ENCODE results near the gene AXIN1.

The AXIN1 gene

DNA sequence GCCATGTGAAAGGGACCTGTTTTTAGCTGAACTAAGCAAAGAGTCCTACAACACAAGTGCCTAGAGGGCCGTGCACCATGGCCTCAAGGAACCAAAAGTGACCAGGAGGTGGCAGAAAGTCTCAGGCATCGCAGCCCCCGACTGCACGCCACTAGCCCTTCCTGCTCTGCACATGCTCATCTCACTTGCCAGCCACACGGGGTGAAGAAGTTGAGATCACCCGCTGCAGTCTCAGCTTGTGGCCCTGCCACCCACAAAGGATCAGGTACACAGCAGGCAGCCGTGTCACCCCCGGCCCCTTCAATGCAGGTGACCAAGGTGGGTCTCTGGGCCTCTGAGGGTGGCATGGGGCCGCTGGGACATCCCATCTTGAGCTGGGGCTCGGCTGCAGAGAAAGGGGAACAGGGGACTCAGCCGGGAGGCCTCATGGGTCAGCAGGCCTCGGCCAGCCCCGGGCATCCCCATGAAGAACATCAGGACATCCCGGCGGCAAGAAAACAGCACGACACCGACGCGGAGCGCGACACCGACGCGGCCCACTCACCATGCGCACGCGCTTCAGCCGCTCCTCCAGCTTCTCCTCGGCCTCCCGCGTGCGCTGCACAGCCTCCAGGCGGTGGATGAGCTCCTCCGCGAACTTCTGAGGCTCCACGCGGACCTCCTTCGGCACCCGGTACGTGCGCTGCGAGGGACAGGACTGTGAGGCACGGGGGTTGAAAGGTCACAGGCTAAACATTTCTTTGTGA lies 48.6 kb downstream of the AXIN1 start:
- Histone ChIP-seq H3K4me1 (peaks cover 0 to 17% (median 15%) of the 10 kb centered on the region in 10 experiments; a peak in 15 of 20 replicates), H3K27me3 (no peaks in the 10 kb centered on the region), H3K27ac (no peak overlapping the region), H3K4me3 (no peak overlapping the region), H3K9ac (no peak overlapping the region), H3K9me3 (replicated peaks in 1 of 11) (no peaks in the 10 kb centered on the region), H3K4me2 (no peak overlapping the region), H3K36me3 (peaks cover 69 to 96% (median 89%) of the 10 kb centered on the region in 11 experiments), H4K20me1 (peaks cover 3 to 93% (median 56%) of the 10 kb centered on the region in 11 experiments; a peak in 20 of 22 replicates)
- TF ChIP-seq Cebpa-rat (IDR thresholded peaks at IDR 0.05), result no peak

DNA sequence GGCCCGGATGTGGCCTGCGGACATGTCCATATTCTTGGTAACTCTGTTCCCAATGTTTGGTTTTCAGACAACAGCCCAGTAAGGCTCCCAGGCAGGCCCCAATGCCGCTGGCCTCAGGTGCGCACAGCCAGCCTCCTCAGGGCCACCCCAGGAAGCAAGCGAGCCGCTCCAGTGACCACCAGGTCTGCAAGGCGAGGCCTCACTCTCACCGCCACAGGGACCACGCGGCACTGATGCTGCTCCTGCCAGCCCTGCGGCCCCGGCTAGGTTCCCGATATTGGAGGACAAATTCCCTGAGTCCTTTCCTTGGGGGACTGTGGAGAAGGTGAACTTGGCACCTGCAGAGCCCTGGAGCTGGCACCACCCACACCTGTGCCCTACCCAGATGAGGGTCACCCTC lies 50.6 kb downstream of the AXIN1 start:
- H3K27me3 ChIP-seq, result no peaks in the 10 kb centered on the region
- no peak overlapping the region for H3K4me2 ChIP-seq
- H3K27ac ChIP-seq, result no peak overlapping the region
- H3K4me3 ChIP-seq, result no peak overlapping the region
- H3K4me1 ChIP-seq, result peaks cover 0 to 17% (median 14%) of the 10 kb centered on the region in 10 experiments; a peak in 16 of 20 replicates
- H4K20me1 ChIP-seq, result peaks cover 3 to 93% (median 51%) of the 10 kb centered on the region in 11 experiments; a peak in 19 of 22 replicates
- peaks cover 67 to 96% (median 85%) of the 10 kb centered on the region in 11 experiments for H3K36me3 ChIP-seq
- no peak overlapping the region for H3K9ac ChIP-seq
- no peaks in the 10 kb centered on the region for H3K9me3 ChIP-seq (replicated peaks in 1 of 11)
- TF ChIP-seq Cebpa-rat (IDR thresholded peaks at IDR 0.05), result no peak

GRCh38 chr16:301235-301634 lies 51.3 kb downstream of the AXIN1 start:
- no peak overlapping the region for H3K4me2 ChIP-seq
- H3K9me3 ChIP-seq (replicated peaks in 1 of 11), result no peaks in the 10 kb centered on the region
- H3K9ac ChIP-seq, result no peak overlapping the region
- H4K20me1 ChIP-seq, result peaks cover 3 to 93% (median 51%) of the 10 kb centered on the region in 11 experiments; a peak in 19 of 22 replicates
- TF ChIP-seq Cebpa-rat (IDR thresholded peaks at IDR 0.05), result no peak
- no peaks in the 10 kb centered on the region for H3K27me3 ChIP-seq
- H3K27ac ChIP-seq, result no peak overlapping the region
- H3K36me3 ChIP-seq, result peaks cover 60 to 96% (median 82%) of the 10 kb centered on the region in 11 experiments
- peaks cover 0 to 24% (median 21%) of the 10 kb centered on the region in 10 experiments; a peak in 16 of 20 replicates for H3K4me1 ChIP-seq
- H3K4me3 ChIP-seq, result no peak overlapping the region

- H3K9ac ChIP-seq, result peak overlapping the region in 5 of 11 experiments; percentile 1 to 57 (median 24); a peak in 3 of 22 replicates
- TF ChIP-seq Cebpa-rat (IDR thresholded peaks at IDR 0.05), result no peak
- no peaks in the 10 kb centered on the region for H3K27me3 ChIP-seq
- H3K4me3 ChIP-seq, result no peak overlapping the region
- peaks cover 45 to 95% (median 74%) of the 10 kb centered on the region in 11 experiments for H3K36me3 ChIP-seq
- H3K4me2 ChIP-seq, result peak overlapping the region in 9 of 11 experiments; percentile 33 to 87 (median 78); a peak in 17 of 22 replicates
- peaks cover 3 to 79% (median 47%) of the 10 kb centered on the region in 11 experiments; a peak in 19 of 22 replicates for H4K20me1 ChIP-seq
- H3K9me3 ChIP-seq (replicated peaks in 1 of 11), result no peaks in the 10 kb centered on the region
- H3K4me1 ChIP-seq, result peaks cover 0 to 27% (median 24%) of the 10 kb centered on the region in 10 experiments; a peak in 16 of 20 replicates
- no peak overlapping the region; a peak in 1 of 22 replicates for H3K27ac ChIP-seq
These were observed 54.7 kb downstream of the AXIN1 start for GRCh38 chr16:297832-298231.

DNA sequence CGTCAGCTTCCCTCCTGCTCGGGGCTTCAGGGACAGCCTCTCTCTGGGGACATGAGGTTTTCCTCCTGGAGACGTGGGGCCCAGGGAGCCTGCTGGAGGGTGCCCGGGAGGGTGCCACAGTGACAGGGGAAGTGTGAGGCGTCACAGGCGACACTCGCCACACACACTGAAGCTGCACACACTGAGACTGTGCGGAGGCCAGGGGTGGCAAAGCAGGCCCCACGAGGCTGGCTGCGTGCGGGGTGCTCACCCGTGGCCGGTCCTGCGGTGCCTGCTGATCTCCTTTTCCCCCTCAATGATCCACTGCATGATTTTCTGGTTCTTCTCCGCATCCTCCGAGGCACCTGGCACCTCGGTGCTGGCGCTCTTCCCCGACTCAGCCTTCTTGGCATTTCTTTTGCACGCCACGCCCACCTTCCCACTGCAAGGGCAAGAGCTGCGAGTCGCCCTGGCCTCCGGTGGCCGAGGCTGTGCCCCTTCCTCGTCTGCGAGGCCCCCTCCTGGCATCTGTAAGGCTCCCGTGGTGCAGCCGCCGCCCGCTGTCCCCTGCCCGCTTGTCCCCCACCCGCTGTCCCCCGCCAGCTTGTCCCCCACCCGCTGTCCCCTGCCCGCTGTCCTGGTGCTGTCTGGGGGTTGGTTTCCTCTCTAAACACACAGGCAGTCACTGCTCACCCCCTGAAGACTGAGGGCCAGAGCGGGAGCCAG lies 55.6 kb downstream of the AXIN1 start:
- no peak for TF ChIP-seq Cebpa-rat (IDR thresholded peaks at IDR 0.05)

GRCh38 chr16:296276-296675 lies 56.2 kb downstream of the AXIN1 start:
- peaks cover 50 to 95% (median 74%) of the 10 kb centered on the region in 11 experiments for H3K36me3 ChIP-seq
- TF ChIP-seq Cebpa-rat (IDR thresholded peaks at IDR 0.05), result no peak

More for the DNA sequence above, 55.6 kb downstream of the AXIN1 start:
- Histone ChIP-seq H3K9me3 (replicated peaks in 1 of 11) (no peaks in the 10 kb centered on the region), H3K36me3 (peaks cover 46 to 95% (median 74%) of the 10 kb centered on the region in 11 experiments), H3K4me1 (peaks cover 0 to 27% (median 24%) of the 10 kb centered on the region in 10 experiments; a peak in 16 of 20 replicates), H3K4me3 (no peak overlapping the region), H3K27me3 (no peaks in the 10 kb centered on the region), H4K20me1 (peaks cover 3 to 79% (median 39%) of the 10 kb centered on the region in 11 experiments; a peak in 19 of 22 replicates), H3K27ac (no peak overlapping the region), H3K9ac (peak overlapping the region in 7 of 11 experiments; percentile 5 to 57 (median 28); a peak in 8 of 22 replicates), H3K4me2 (peak overlapping the region in 9 of 11 experiments; percentile 33 to 87 (median 78); a peak in 17 of 22 replicates)

DNA sequence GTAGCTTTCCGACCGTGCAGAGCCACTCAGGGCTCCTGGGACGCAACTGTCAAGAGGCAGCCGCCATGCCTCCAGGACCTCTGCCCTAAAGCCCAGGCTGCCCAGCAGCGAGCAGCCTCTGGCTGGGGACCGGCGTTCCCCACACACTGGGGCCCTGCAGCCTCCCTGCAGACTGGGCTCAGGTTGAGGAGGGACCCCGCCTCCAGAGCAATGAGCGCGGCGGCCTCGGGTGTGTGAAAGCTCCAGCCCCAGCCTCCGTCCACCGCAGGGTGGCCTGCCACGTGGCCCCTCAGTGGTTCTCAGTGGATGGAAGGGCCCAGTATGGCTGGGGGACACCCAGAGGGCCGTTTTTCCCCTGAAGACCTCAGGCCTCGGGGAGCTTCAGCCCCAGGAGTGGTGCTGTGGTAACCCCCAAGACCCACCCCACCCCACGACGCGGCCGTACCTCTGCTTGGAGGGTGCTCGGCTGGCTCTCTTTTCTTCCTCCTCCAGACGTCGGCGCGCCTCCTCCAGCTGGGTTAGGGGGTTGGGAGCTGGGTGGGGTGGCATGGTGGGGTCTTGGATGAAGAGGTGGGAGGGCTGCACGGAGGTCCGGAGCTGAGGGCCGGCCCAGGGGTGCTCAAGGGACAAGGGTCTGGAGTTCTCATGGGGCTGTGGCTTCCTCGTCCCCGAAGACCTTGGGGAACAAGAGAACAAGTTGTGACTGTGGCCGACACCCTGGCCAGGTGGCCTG lies 59.3 kb downstream of the AXIN1 start:
- peaks cover 67 to 98% (median 81%) of the 10 kb centered on the region in 11 experiments for H3K36me3 ChIP-seq
- H3K27ac ChIP-seq, result no peak overlapping the region
- H3K4me2 ChIP-seq, result no peak overlapping the region
- H3K9ac ChIP-seq, result no peak overlapping the region
- H3K27me3 ChIP-seq, result no peaks in the 10 kb centered on the region
- no peak overlapping the region for H3K4me3 ChIP-seq
- H3K9me3 ChIP-seq (replicated peaks in 1 of 11), result no peaks in the 10 kb centered on the region
- peaks cover 3 to 89% (median 56%) of the 10 kb centered on the region in 11 experiments; a peak in 20 of 22 replicates for H4K20me1 ChIP-seq
- H3K4me1 ChIP-seq, result peaks cover 0 to 31% (median 25%) of the 10 kb centered on the region in 10 experiments; a peak in 16 of 20 replicates
- no peak for TF ChIP-seq Cebpa-rat (IDR thresholded peaks at IDR 0.05)

More at GRCh38 chr16:296276-296675, 56.2 kb downstream of the AXIN1 start:
- H3K27ac ChIP-seq, result no peak overlapping the region
- peak overlapping the region in 8 of 11 experiments; percentile 44 to 87 (median 79); a peak in 16 of 22 replicates for H3K4me2 ChIP-seq
- H3K4me1 ChIP-seq, result peaks cover 0 to 27% (median 24%) of the 10 kb centered on the region in 10 experiments; a peak in 16 of 20 replicates
- peaks cover under 1 to 79% (median 37%) of the 10 kb centered on the region in 11 experiments; a peak in 19 of 22 replicates for H4K20me1 ChIP-seq
- no peaks in the 10 kb centered on the region for H3K27me3 ChIP-seq
- no peak overlapping the region for H3K4me3 ChIP-seq
- peak overlapping the region in 5 of 11 experiments; percentile 5 to 44 (median 20); a peak in 3 of 22 replicates for H3K9ac ChIP-seq
- H3K9me3 ChIP-seq (replicated peaks in 1 of 11), result no peaks in the 10 kb centered on the region

DNA sequence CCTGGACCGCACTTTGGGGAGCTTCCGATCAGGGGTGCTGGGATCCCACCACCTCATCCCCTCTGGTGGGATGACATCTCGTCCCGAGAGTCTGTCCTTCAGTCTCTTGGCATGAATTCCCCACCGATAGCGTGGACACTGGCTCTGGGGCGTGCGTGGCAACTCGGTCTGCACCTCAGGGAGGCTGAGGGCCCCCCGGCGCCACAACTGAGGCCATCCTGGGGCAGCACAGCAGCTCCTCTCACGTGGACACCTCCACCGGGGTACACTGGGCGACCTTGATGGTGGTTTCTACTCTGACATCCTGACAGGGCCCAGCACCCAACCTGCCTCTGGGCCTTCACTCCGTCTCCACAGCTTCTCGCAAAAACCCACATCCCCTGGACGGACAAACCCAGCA lies 61.0 kb downstream of the AXIN1 start:
- Histone ChIP-seq H3K9me3 (replicated peaks in 1 of 11) (no peaks in the 10 kb centered on the region; a peak in 1 of 22 replicates), H3K27me3 (no peaks in the 10 kb centered on the region), H3K9ac (no peak overlapping the region), H3K4me2 (no peak overlapping the region), H4K20me1 (peaks cover 3 to 89% (median 48%) of the 10 kb centered on the region in 11 experiments; a peak in 20 of 22 replicates), H3K4me3 (no peak overlapping the region), H3K27ac (no peak overlapping the region), H3K4me1 (peaks cover 0 to 31% (median 23%) of the 10 kb centered on the region in 10 experiments; a peak in 15 of 20 replicates), H3K36me3 (peaks cover 68 to 98% (median 87%) of the 10 kb centered on the region in 11 experiments)
- no peak for TF ChIP-seq Cebpa-rat (IDR thresholded peaks at IDR 0.05)
